Neuronal stem cell (in vitro differentiated cells): Measurements from ENCODE around the gene MITF.

Experiments
- DNase-seq: peaks from one replicate; pipeline ENCODE4 v3.0.0-alpha.2; 2013; ENCODE audit warnings: low spot score
- H2AFZ ChIP-seq: one replicate; pipeline ENCODE4 v1.6.1; 2013; ENCODE audit warnings: mild to moderate bottlenecking, low read length, inconsistent platforms
- H2AK5ac ChIP-seq: 2 replicates; pipeline ENCODE4 v1.6.1; 2013; ENCODE audit warnings: low read depth, mild to moderate bottlenecking, inconsistent platforms, low read length, moderate library complexity, mixed read lengths
- H2BK120ac ChIP-seq: 2 replicates; pipeline ENCODE4 v1.6.1; 2013; ENCODE audit warnings: low read depth, mild to moderate bottlenecking, inconsistent platforms, low read length, moderate library complexity, mixed read lengths
- H2BK12ac ChIP-seq: one replicate; pipeline ENCODE4 v1.6.1; 2013; ENCODE audit warnings: low read length, inconsistent platforms
- H2BK15ac ChIP-seq: 2 replicates; pipeline ENCODE4 v1.6.1; 2013; ENCODE audit warnings: mild to moderate bottlenecking, low read length, inconsistent platforms, mixed read lengths
- H2BK5ac ChIP-seq: one replicate; pipeline ENCODE4 v1.6.1; 2013; ENCODE audit warnings: inconsistent platforms, mild to moderate bottlenecking, low read length, moderate library complexity
- H3K14ac ChIP-seq: one replicate; pipeline ENCODE4 v1.6.1; 2013; ENCODE audit warnings: low read length, inconsistent platforms
- H3K18ac ChIP-seq: 2 replicates; pipeline ENCODE4 v1.6.1; 2013; ENCODE audit warnings: low read length, inconsistent platforms
- H3K23ac ChIP-seq: 2 replicates; pipeline ENCODE4 v1.6.1; 2013; ENCODE audit warnings: low read depth, mild to moderate bottlenecking, mixed read lengths, low read length, inconsistent platforms; ENCODE audit not compliant: poor library complexity
- H3K27ac ChIP-seq: replicated peaks from 3 replicates; pipeline ENCODE4 v1.5.1; 2013; ENCODE audit warnings: low read length, inconsistent platforms
- H3K27me3 ChIP-seq, 3 experiments: 2 replicates each; pipeline ENCODE4 v1.6.1; 2013; ENCODE audit warnings: low read length in 3 of 3, mild to moderate bottlenecking in 2 of 3, inconsistent platforms in 1 of 3, low read depth in 1 of 3, mixed read lengths in 1 of 3, moderate library complexity in 1 of 3; ENCODE audit not compliant: control insufficient read depth in 3 of 3, insufficient read depth in 3 of 3
- H3K36me3 ChIP-seq, 2 donors: replicated peaks in 1 of 2; 2 replicates each; pipeline ENCODE4 v1.6.1; 2013; ENCODE audit warnings: low read length in 2 of 2; ENCODE audit not compliant: control insufficient read depth in 2 of 2, insufficient read depth in 2 of 2
- H3K4ac ChIP-seq: 2 replicates; pipeline ENCODE4 v1.6.1; 2013; ENCODE audit warnings: inconsistent platforms, mild to moderate bottlenecking, low read length, moderate library complexity
- H3K4me1 ChIP-seq, 2 donors: 1 replicate in 1 of 2; 2 replicates in 1 of 2; pipeline ENCODE4 v1.6.1; 2013; ENCODE audit warnings: low read length in 2 of 2, low read depth in 1 of 2; ENCODE audit not compliant: control insufficient read depth in 2 of 2, insufficient read depth in 1 of 2
- H3K4me2 ChIP-seq: one replicate; pipeline ENCODE4 v1.6.1; 2013; ENCODE audit warnings: mild to moderate bottlenecking, low read length, inconsistent platforms; ENCODE audit not compliant: insufficient read depth, poor library complexity, severe bottlenecking
- H3K4me3 ChIP-seq, 2 donors: 2 replicates each; pipeline ENCODE4 v1.5.1; 2013; ENCODE audit warnings: low read length in 2 of 2, mild to moderate bottlenecking in 2 of 2, inconsistent platforms in 1 of 2, moderate library complexity in 1 of 2
- H3K79me1 ChIP-seq: one replicate; pipeline ENCODE4 v1.6.1; 2013; ENCODE audit warnings: low read depth, mild to moderate bottlenecking, inconsistent platforms, low read length, moderate library complexity
- H3K9ac ChIP-seq: one replicate; pipeline ENCODE4 v1.6.1; 2013; ENCODE audit warnings: mild to moderate bottlenecking, low read depth, low read length, inconsistent platforms; ENCODE audit not compliant: poor library complexity
- H3K9me3 ChIP-seq, 2 donors: replicated peaks in 1 of 2; 2 replicates each; pipeline versions ENCODE3 to v1.6.1; 2013; ENCODE audit warnings: low read length in 2 of 2, mild to moderate bottlenecking in 2 of 2, inconsistent platforms in 1 of 2, low read depth in 1 of 2, mixed read lengths in 1 of 2, moderate library complexity in 1 of 2; ENCODE audit not compliant: control insufficient read depth in 2 of 2, insufficient read depth in 1 of 2
- H4K8ac ChIP-seq: one replicate; pipeline ENCODE4 v1.6.1; 2013; ENCODE audit warnings: low read depth, mild to moderate bottlenecking, inconsistent platforms, low read length, moderate library complexity
- H4K91ac ChIP-seq: one replicate; pipeline ENCODE4 v1.6.1; 2013; ENCODE audit warnings: low read length, low read depth, mild to moderate bottlenecking, inconsistent platforms; ENCODE audit not compliant: poor library complexity
- WGBS, 2 donors: extraction: QIAGEN DNeasy Blood & Tissue Kit; methylation state at CpG; one replicate each; pipeline ENCODE4 v1.1.7; 2013; ENCODE audit warnings: missing lambda C conversion rate in 2 of 2, mixed read lengths in 1 of 2; ENCODE audit not compliant: insufficient read length in 2 of 2, insufficient replicate concordance in 1 of 2; ENCODE audit errors: extremely low coverage in 2 of 2; 5-methylcytosine and 5-hydroxymethylcytosine counted together

MITF gene

DNA sequence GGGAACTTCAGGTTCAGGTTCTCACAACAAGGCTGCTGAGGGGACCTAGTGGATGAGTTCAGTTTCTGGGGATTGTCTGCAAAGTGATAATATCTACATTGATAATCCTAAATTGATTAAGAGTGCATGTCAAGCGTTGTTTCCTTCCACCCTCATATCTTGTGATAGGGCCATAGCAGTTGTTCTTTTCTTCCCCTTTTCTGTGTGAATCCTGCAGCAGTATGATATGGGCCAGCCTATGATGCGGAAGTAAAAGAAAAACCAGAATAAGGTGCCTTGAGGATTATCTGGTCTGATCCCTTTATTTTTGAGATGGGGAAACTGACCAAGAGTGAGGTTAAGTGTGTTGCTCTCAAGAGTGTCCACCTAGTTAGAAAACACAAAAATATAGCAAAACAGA, 86.2 kb downstream of the MITF start:
- H3K36me3 ChIP-seq = no peaks in the 10 kb centered on the region
- H3K4me3 ChIP-seq = no peak overlapping the region
- no peak overlapping the region for H2BK15ac ChIP-seq
- H3K4me1 ChIP-seq = no peaks in the 10 kb centered on the region
- no peak overlapping the region for H2BK120ac ChIP-seq
- H3K79me1 ChIP-seq = no peaks in the 10 kb centered on the region
- H2AFZ ChIP-seq = no peak overlapping the region
- WGBS, 2 donors = no CpG with 5 or more reads among the region's 2 CpGs
- no peak overlapping the region for H2BK5ac ChIP-seq
- no peak overlapping the region for H3K4ac ChIP-seq
- no peak overlapping the region for H3K23ac ChIP-seq
- H3K27ac ChIP-seq = no peak overlapping the region
- H3K27me3 ChIP-seq = no peaks in the 10 kb centered on the region
- no peak overlapping the region for H4K91ac ChIP-seq
- H3K9me3 ChIP-seq = no peaks in the 10 kb centered on the region
- H3K18ac ChIP-seq = no peak overlapping the region
- no peak overlapping the region for H3K9ac ChIP-seq
- H2BK12ac ChIP-seq = no peak overlapping the region
- DNase-seq = no peak
- H3K4me2 ChIP-seq = no peak overlapping the region
- H4K8ac ChIP-seq = no peak overlapping the region
- no peak overlapping the region for H3K14ac ChIP-seq
- H2AK5ac ChIP-seq = no peak overlapping the region

DNA sequence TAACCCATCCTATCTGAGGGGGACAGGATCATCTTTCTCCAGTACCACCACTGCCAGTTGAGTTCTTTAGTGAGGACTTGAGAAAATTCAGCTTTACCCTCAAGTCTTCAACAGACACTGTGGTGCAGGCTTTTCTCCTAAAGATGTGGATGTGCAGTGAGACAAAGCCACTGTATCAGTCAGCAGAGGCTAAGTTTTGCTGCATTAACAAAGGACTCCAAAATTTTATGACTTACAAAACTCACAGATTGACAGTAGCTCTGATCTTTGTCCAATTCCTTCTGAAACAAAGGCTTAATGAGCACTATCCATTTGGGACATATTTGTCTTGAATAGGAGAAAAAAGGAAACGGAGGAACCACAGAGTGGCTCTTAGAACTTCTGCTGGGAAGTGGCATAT, 87.9 kb downstream of the MITF start:
- no peak overlapping the region for H2BK120ac ChIP-seq
- H3K79me1 ChIP-seq = no peaks in the 10 kb centered on the region
- H3K18ac ChIP-seq = no peak overlapping the region
- H3K23ac ChIP-seq = no peak overlapping the region
- no peak overlapping the region for H3K14ac ChIP-seq
- DNase-seq = no peak
- no peaks in the 10 kb centered on the region for H3K27me3 ChIP-seq
- H3K4ac ChIP-seq = no peak overlapping the region
- no peak overlapping the region for H2BK15ac ChIP-seq
- no peak overlapping the region for H2AK5ac ChIP-seq
- no peaks in the 10 kb centered on the region for H3K4me1 ChIP-seq
- no peak overlapping the region for H2BK5ac ChIP-seq
- no peaks in the 10 kb centered on the region for H3K36me3 ChIP-seq
- no peak overlapping the region for H3K27ac ChIP-seq
- H3K9ac ChIP-seq = no peak overlapping the region
- H4K8ac ChIP-seq = no peak overlapping the region
- H2AFZ ChIP-seq = no peak overlapping the region
- no peaks in the 10 kb centered on the region for H3K9me3 ChIP-seq
- H3K4me3 ChIP-seq = no peak overlapping the region
- no CpG with 5 or more reads among the region's 1 CpG for WGBS, 2 donors
- H4K91ac ChIP-seq = no peak overlapping the region
- no peak overlapping the region for H2BK12ac ChIP-seq
- no peak overlapping the region for H3K4me2 ChIP-seq

- Histone ChIP-seq H3K4me1 (no peaks in the 10 kb centered on the region), H3K18ac (no peak overlapping the region), H2AFZ (no peak overlapping the region), H4K8ac (no peak overlapping the region), H3K4ac (no peak overlapping the region), H2AK5ac (no peak overlapping the region), H3K4me3 (no peak overlapping the region), H3K27ac (no peak overlapping the region), H3K23ac (no peak overlapping the region), H3K4me2 (no peak overlapping the region), H2BK5ac (no peak overlapping the region), H3K36me3 (no peaks in the 10 kb centered on the region), H3K9me3 (no peaks in the 10 kb centered on the region), H3K79me1 (no peaks in the 10 kb centered on the region), H3K9ac (no peak overlapping the region), H3K14ac (no peak overlapping the region), H4K91ac (no peak overlapping the region), H2BK15ac (no peak overlapping the region), H3K27me3 (no peaks in the 10 kb centered on the region), H2BK12ac (no peak overlapping the region), H2BK120ac (no peak overlapping the region)
- DNase-seq = no peak
- no CpG with 5 or more reads among the region's 2 CpGs for WGBS, 2 donors
These were observed 89.6 kb downstream of the MITF start for GRCh38 chr3:69828817-69829216.

GRCh38 chr3:69830147-69830546, 90.9 kb downstream of the MITF start:
- Histone ChIP-seq H3K9me3 (no peaks in the 10 kb centered on the region), H3K79me1 (no peaks in the 10 kb centered on the region), H2BK12ac (no peak overlapping the region), H3K27ac (no peak overlapping the region), H2AFZ (no peak overlapping the region), H2BK120ac (no peak overlapping the region), H3K4ac (no peak overlapping the region), H2AK5ac (no peak overlapping the region), H3K36me3 (no peaks in the 10 kb centered on the region), H4K91ac (no peak overlapping the region), H2BK15ac (no peak overlapping the region), H2BK5ac (no peak overlapping the region), H3K4me3 (no peak overlapping the region), H3K23ac (no peak overlapping the region), H3K9ac (no peak overlapping the region), H3K14ac (no peak overlapping the region), H3K18ac (no peak overlapping the region), H3K4me1 (no peaks in the 10 kb centered on the region), H4K8ac (no peak overlapping the region), H3K4me2 (no peak overlapping the region), H3K27me3 (no peaks in the 10 kb centered on the region)
- DNase-seq = no peak
- WGBS, 2 donors = no CpG with 5 or more reads among the region's 3 CpGs
